HepG2 (cell line): ENCODE measurements around the gene GPX2. TPM values are rescaled to one million over a fixed set of nuclear protein-coding genes. Genes with fewer than 3 reads are reported as not detected.

Source experiments
- AGO1 ChIP-seq: fragments of 200-400 bp; formaldehyde crosslinking; IDR thresholded peaks from 2 replicates; pipeline ENCODE4 v1.6.1; 2017; ENCODE audit warnings: mild to moderate bottlenecking, low read depth, low read length, moderate library complexity; ENCODE audit not compliant: poor library complexity, severe bottlenecking
- CREBL2 ChIP-seq: sonication (generic); formaldehyde crosslinking; IDR thresholded peaks from 2 replicates; pipeline ENCODE4 v1.8.1; 2023; ENCODE audit warnings: missing genetic modification reagents, mild to moderate bottlenecking, borderline replicate concordance
- DBP ChIP-seq: sonication (generic); formaldehyde crosslinking; IDR thresholded peaks from 2 replicates; pipeline ENCODE4 v1.4.0; 2020; ENCODE audit warnings: missing genetic modification reagents; ENCODE audit errors: not compliant biosample characterization
- HDAC2 ChIP-seq: sonication (generic); formaldehyde crosslinking; IDR thresholded peaks from 2 replicates; pipeline ENCODE4 v1.4.0; 2020; ENCODE audit warnings: missing genetic modification reagents
- HES4 ChIP-seq: sonication (generic); formaldehyde crosslinking; IDR thresholded peaks from 2 replicates; pipeline ENCODE4 v1.9.0; 2021; ENCODE audit warnings: mild to moderate bottlenecking, missing genetic modification reagents, borderline replicate concordance
- NFE2L2 ChIP-seq: fragments of 150-350 bp; IDR thresholded peaks from 2 replicates; pipeline ENCODE4 v1.6.1; 2014; ENCODE audit warnings: low read length
- SP1 ChIP-seq, 2 experiments: fragments of 450-650 bp in 1 of 2; sonication (generic) in 1 of 2; formaldehyde crosslinking in 1 of 2; IDR thresholded peaks; 2 replicates each; pipeline versions ENCODE4 v1.4.0 to v1.6.1; 2016 to 2020; ENCODE audit warnings: missing genetic modification reagents in 1 of 2
- TERF1 ChIP-seq: sonication (generic); formaldehyde crosslinking; IDR thresholded peaks from 2 replicates; pipeline ENCODE4 v1.8.0; 2022; ENCODE audit warnings: mild to moderate bottlenecking, missing genetic modification reagents, moderate library complexity
- ZBTB25 ChIP-seq: IDR thresholded peaks from 2 replicates; pipeline ENCODE4 v1.6.1; 2018; ENCODE audit warnings: missing genetic modification reagents
- ZKSCAN5 ChIP-seq: sonication (generic); formaldehyde crosslinking; IDR thresholded peaks from 2 replicates; pipeline ENCODE4 v1.5.1; 2020; ENCODE audit warnings: mild to moderate bottlenecking, missing genetic modification reagents
- ZNF276 ChIP-seq: sonication (generic); formaldehyde crosslinking; IDR thresholded peaks from 2 replicates; pipeline ENCODE4 v1.4.0; 2020; ENCODE audit warnings: mild to moderate bottlenecking, low read depth, missing genetic modification reagents
- ZNF3 ChIP-seq: IDR thresholded peaks from 2 replicates; pipeline ENCODE4 v1.7.0; 2017; ENCODE audit warnings: inconsistent platforms
- ZNF567 ChIP-seq: sonication (generic); formaldehyde crosslinking; IDR thresholded peaks from 2 replicates; pipeline ENCODE4 v1.8.1; 2023; ENCODE audit warnings: mild to moderate bottlenecking, missing genetic modification reagents, borderline replicate concordance
- ZNF616 ChIP-seq: sonication (generic); formaldehyde crosslinking; IDR thresholded peaks from 2 replicates; pipeline ENCODE4 v1.5.0; 2020; ENCODE audit warnings: low read depth, mild to moderate bottlenecking, missing genetic modification reagents
- ZSCAN20 ChIP-seq: sonication (generic); formaldehyde crosslinking; IDR thresholded peaks from 2 replicates; pipeline ENCODE4 v1.4.0; 2020; ENCODE audit warnings: missing genetic modification reagents, mild to moderate bottlenecking, borderline replicate concordance
- polyA plus RNA-seq, 8 experiments: library from polyadenylated mRNA; depleted of rRNA in 3 of 8; stranded (reverse) in 7 of 8; unstranded in 1 of 8; fragments of >200 nt; fragmentation: Illumina TruSeq in 4 of 8; extraction: Trizol in 4 of 8; gene quantifications; 2 replicates each; pipeline versions ENCODE4 v1.2.1 to v1.2.3, GENCODE V29; 2011 to 2016; ENCODE audit warnings: low read depth in 4 of 8, missing spikeins in 1 of 8, mixed read lengths in 1 of 8; ENCODE audit not compliant: insufficient read depth in 1 of 8
- total RNA-seq, 5 experiments: library from RNA; depleted of rRNA; stranded (reverse); fragments of >200 nt; fragmentation: Illumina TruSeq; extraction: Trizol; gene quantifications; 2 replicates each; pipeline ENCODE4 v1.2.3, GENCODE V29; 2016; ENCODE audit warnings: low read depth in 1 of 5
- TF ChIP-seq, protein P1 (sequence below): sonication (generic); formaldehyde crosslinking; IDR thresholded peaks from 2 replicates; pipeline ENCODE4 v1.8.1; 2022; ENCODE audit warnings: low read depth, mild to moderate bottlenecking, missing genetic modification reagents
- TF ChIP-seq, protein P2 (sequence below): sonication (generic); formaldehyde crosslinking; IDR thresholded peaks from 2 replicates; pipeline ENCODE4 v1.5.0; 2020; ENCODE audit warnings: mild to moderate bottlenecking, missing genetic modification reagents
- TF ChIP-seq, protein P3 (sequence below): IDR thresholded peaks from 2 replicates; pipeline ENCODE4 v1.6.1; 2016; ENCODE audit warnings: missing compliant biosample characterization, missing genetic modification reagents, borderline replicate concordance

The GPX2 gene
- total and polyA plus RNA-seq, 2 of the 13 experiments (the other 11 are each of a cell fraction or from before 2014, with no cell fraction given), result 526 to 674 TPM

DNA sequence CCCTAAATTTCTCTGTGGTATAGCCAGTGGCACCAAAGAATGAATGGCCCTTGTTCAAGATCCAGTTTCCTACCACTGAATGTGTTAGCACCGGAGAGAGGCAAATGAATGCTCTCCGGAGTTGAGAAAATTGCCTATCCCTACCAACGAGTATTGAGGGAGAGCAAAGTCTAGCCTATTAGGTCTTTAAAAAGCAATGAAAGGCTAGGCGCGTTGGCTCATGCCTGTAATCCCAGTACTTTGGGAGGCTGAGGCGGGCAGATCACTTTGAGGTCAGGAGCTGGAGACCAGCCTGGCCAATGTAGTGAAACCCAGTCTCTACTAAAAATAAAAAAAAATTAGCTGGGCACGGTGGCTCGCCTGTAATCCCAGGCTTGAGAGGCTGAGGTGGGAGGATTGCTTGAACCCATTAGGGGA, 30.5 kb upstream of the GPX2 start (continued):
- no peak for TF ChIP-seq AGO1
- no peak for TF ChIP-seq TERF1 (CRISPR knock-in tag)
- peak; percentile 83; the same call in 1 of the 2 replicates for TF ChIP-seq ZKSCAN5
- no peak for TF ChIP-seq HES4 (CRISPR knock-in tag)
- TF ChIP-seq, protein P1, sequence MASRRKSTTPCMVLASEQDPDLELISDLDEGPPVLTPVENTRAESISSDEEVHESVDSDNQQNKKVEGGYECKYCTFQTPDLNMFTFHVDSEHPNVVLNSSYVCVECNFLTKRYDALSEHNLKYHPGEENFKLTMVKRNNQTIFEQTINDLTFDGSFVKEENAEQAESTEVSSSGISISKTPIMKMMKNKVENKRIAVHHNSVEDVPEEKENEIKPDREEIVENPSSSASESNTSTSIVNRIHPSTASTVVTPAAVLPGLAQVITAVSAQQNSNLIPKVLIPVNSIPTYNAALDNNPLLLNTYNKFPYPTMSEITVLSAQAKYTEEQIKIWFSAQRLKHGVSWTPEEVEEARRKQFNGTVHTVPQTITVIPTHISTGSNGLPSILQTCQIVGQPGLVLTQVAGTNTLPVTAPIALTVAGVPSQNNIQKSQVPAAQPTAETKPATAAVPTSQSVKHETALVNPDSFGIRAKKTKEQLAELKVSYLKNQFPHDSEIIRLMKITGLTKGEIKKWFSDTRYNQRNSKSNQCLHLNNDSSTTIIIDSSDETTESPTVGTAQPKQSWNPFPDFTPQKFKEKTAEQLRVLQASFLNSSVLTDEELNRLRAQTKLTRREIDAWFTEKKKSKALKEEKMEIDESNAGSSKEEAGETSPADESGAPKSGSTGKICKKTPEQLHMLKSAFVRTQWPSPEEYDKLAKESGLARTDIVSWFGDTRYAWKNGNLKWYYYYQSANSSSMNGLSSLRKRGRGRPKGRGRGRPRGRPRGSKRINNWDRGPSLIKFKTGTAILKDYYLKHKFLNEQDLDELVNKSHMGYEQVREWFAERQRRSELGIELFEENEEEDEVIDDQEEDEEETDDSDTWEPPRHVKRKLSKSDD (CRISPR knock-in tag), result no peak
- TF ChIP-seq ZSCAN20 (CRISPR knock-in tag), result no peak
- TF ChIP-seq ZNF567 (CRISPR knock-in tag), result no peak
- TF ChIP-seq, protein P2, sequence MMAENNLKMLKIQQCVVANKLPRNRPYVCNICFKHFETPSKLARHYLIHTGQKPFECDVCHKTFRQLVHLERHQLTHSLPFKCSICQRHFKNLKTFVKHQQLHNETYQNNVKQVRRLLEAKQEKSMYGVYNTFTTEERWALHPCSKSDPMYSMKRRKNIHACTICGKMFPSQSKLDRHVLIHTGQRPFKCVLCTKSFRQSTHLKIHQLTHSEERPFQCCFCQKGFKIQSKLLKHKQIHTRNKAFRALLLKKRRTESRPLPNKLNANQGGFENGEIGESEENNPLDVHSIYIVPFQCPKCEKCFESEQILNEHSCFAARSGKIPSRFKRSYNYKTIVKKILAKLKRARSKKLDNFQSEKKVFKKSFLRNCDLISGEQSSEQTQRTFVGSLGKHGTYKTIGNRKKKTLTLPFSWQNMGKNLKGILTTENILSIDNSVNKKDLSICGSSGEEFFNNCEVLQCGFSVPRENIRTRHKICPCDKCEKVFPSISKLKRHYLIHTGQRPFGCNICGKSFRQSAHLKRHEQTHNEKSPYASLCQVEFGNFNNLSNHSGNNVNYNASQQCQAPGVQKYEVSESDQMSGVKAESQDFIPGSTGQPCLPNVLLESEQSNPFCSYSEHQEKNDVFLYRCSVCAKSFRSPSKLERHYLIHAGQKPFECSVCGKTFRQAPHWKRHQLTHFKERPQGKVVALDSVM (CRISPR knock-in tag), result 0 out of 2 replicates have a peak, but pooled peaks have one; percentile 59
- TF ChIP-seq CREBL2 (CRISPR knock-in tag), result no peak
- no peak for TF ChIP-seq ZNF3
- TF ChIP-seq HDAC2, result no peak
- no peak for TF ChIP-seq SP1 (IDR thresholded peaks at IDR 0.05)
- TF ChIP-seq SP1 (CRISPR knock-in tag; IDR thresholded peaks at IDR 0.05), result no peak
- TF ChIP-seq ZNF616, result no peak
- no peak for TF ChIP-seq NFE2L2
- TF ChIP-seq, protein P3, sequence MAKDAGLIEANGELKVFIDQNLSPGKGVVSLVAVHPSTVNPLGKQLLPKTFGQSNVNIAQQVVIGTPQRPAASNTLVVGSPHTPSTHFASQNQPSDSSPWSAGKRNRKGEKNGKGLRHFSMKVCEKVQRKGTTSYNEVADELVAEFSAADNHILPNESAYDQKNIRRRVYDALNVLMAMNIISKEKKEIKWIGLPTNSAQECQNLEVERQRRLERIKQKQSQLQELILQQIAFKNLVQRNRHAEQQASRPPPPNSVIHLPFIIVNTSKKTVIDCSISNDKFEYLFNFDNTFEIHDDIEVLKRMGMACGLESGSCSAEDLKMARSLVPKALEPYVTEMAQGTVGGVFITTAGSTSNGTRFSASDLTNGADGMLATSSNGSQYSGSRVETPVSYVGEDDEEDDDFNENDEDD (CRISPR knock-in tag), result no peak
- TF ChIP-seq ZNF276, result no peak
- no peak for TF ChIP-seq ZBTB25 (CRISPR knock-in tag)
- no peak for TF ChIP-seq DBP (CRISPR knock-in tag)
